Astrocyte (in vitro differentiated cells and primary cell): ENCODE results near the gene PYM1.

Experiments used
- CTCF ChIP-seq: IDR thresholded peaks from 2 replicates; pipeline ENCODE4 v1.5.1; 2011; ENCODE audit warnings: low read depth, mild to moderate bottlenecking, inconsistent platforms, low read length, moderate library complexity; ENCODE audit not compliant: insufficient read depth
- EZH2 ChIP-seq: IDR thresholded peaks from 2 replicates; pipeline ENCODE4 v1.6.1; 2012; ENCODE audit warnings: mild to moderate bottlenecking, low read length, inconsistent platforms; ENCODE audit not compliant: insufficient read depth

- TF ChIP-seq EZH2 (no peak), CTCF (no peak)
Observed at GRCh38 chr12:55933169-55933798, 5.6 kb upstream of the PYM1 start.
